Ishikawa (cell line): ENCODE results near the gene MAP2.

Experiments
- CEBPB ChIP-seq: IDR thresholded peaks from 2 replicates; pipeline ENCODE4 v1.6.1; 2012
- CREB1 ChIP-seq: IDR thresholded peaks from 2 replicates; pipeline ENCODE4 v1.6.1; 2012; ENCODE audit warnings: low read depth
- EGR1 ChIP-seq: IDR thresholded peaks from 2 replicates; pipeline ENCODE4 v1.6.1; 2012
- EP300 ChIP-seq: IDR thresholded peaks from 2 replicates; pipeline ENCODE4 v1.6.1; 2012; ENCODE audit warnings: borderline replicate concordance
- FOXM1 ChIP-seq: IDR thresholded peaks from 2 replicates; pipeline ENCODE4 v1.6.1; 2012; ENCODE audit warnings: low read depth, borderline replicate concordance
- NFIC ChIP-seq: IDR thresholded peaks from 2 replicates; pipeline ENCODE4 v1.6.1; 2012
- RAD21 ChIP-seq: IDR thresholded peaks from 2 replicates; pipeline ENCODE4 v1.6.1; 2012; ENCODE audit warnings: low read depth
- TAF1 ChIP-seq: IDR thresholded peaks from 2 replicates; pipeline ENCODE4 v1.6.1; 2012; ENCODE audit warnings: low read depth, mild to moderate bottlenecking
- TCF12 ChIP-seq: IDR thresholded peaks from 2 replicates; pipeline ENCODE4 v1.6.1; 2012; ENCODE audit warnings: low read depth
- TEAD4 ChIP-seq: IDR thresholded peaks from 2 replicates; pipeline ENCODE4 v1.6.1; 2012
- YY1 ChIP-seq: IDR thresholded peaks from 2 replicates; pipeline ENCODE4 v1.6.1; 2012; ENCODE audit warnings: low read depth
- ZBTB7A ChIP-seq: IDR thresholded peaks from 2 replicates; pipeline ENCODE4 v1.6.1; 2012; ENCODE audit warnings: low read depth
- TF ChIP-seq, protein P1 (sequence below): IDR thresholded peaks from 2 replicates; pipeline ENCODE4 v1.6.1; 2012
- TF ChIP-seq, protein P2 (sequence below): IDR thresholded peaks from 2 replicates; pipeline ENCODE4 v1.6.1; 2012; ENCODE audit warnings: low read depth, mild to moderate bottlenecking
- TF ChIP-seq, protein P3 (sequence below): IDR thresholded peaks from 2 replicates; pipeline ENCODE4 v1.6.1; 2012

MAP2 gene

DNA sequence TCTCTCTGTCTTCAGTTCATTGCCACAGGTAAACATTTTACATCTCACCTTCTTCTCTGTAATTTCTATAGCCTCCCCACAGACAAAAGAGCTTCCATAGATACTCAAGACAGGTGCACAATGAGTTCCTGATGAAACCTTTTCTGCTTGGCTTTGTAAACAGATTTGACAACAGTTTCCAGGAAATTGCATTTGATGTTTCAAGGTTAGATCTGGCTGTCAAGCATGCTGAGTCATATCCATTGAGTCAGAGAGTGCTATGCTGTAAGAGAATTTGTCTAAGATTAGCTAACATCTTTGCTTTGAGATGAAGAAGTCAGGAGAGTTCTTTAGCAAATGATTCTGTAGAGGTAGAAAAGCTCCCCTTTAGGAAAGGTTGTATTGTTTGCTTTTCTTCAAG, 40.6 kb upstream of the MAP2 start:
- TF ChIP-seq CREB1, result no peak
- no peak for TF ChIP-seq EP300

DNA sequence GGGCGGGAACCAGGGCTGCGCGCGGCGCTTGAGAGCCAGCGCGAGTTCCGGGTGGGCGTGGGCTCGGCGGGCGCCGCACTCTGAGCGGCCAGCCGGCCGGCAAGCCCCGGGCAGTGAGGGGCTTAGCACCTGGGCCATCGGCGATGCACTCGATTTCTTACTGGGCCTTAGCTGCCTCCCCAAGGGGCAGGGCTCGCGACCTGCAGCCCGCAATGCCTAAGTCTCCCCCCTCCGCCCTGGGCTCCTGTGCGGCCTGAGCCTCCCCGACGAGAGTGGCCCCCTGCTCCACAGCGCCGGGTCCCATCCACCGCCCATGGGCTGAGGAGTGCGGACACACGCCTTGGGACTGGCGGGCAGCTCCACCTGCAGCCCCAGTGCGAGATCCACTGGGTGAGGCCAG, 36.5 kb upstream of the MAP2 start:
- TF ChIP-seq NFIC (no peak), FOXM1 (no peak)

DNA sequence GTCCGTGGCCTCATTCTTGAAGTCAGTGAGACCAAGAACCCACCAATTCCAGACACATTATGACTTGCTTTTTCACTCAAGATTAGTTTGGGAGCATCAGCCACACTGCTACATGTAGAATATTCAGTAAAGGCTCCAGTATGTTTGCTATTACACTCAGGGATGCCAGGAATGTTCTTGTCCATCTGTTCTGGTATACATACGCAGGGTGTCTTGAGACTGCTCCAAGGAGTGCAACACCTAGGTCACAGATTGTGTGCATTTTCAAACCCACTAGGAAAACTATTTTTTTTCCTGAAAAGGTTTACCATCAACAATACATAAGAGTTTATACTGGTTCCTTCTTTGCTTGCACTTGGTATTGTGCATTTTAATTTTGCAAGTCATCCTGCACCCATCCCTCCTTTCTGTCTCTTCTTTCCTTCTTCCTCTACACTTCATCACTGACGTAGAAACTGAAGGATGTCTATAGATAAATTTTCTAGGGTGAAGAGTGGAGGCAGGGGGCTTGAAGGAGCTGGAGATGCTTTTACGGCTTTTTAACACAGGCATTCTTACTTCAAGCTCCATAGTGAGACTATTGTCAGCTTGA, 35.3 kb upstream of the MAP2 start:
- TF ChIP-seq, protein P1, sequence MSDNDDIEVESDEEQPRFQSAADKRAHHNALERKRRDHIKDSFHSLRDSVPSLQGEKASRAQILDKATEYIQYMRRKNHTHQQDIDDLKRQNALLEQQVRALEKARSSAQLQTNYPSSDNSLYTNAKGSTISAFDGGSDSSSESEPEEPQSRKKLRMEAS, result no peak

DNA sequence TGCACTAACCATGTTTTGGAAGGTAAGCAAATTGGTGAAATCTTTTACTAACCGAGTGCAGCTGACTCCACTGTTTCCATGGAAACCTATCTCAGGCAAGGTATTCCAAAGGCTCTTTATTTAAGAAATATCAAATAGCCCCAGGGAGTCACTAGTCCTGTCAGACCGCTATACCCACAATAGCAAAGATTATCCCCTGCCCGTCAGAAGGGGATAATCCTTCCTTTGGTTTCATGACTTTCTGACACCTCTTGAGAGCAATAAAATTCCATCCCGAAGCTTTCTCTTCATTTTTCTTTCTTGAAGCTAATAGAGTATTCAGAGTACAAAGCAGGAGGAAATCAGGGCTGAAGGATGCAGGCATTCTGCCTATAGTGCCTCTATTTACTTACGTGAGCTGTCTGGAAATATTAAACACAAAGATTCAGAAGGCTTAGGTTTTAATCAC, 34.7 kb upstream of the MAP2 start:
- TF ChIP-seq TEAD4, result no peak
- TF ChIP-seq CEBPB, result no peak
- no peak for TF ChIP-seq EGR1
- TF ChIP-seq, protein P2, sequence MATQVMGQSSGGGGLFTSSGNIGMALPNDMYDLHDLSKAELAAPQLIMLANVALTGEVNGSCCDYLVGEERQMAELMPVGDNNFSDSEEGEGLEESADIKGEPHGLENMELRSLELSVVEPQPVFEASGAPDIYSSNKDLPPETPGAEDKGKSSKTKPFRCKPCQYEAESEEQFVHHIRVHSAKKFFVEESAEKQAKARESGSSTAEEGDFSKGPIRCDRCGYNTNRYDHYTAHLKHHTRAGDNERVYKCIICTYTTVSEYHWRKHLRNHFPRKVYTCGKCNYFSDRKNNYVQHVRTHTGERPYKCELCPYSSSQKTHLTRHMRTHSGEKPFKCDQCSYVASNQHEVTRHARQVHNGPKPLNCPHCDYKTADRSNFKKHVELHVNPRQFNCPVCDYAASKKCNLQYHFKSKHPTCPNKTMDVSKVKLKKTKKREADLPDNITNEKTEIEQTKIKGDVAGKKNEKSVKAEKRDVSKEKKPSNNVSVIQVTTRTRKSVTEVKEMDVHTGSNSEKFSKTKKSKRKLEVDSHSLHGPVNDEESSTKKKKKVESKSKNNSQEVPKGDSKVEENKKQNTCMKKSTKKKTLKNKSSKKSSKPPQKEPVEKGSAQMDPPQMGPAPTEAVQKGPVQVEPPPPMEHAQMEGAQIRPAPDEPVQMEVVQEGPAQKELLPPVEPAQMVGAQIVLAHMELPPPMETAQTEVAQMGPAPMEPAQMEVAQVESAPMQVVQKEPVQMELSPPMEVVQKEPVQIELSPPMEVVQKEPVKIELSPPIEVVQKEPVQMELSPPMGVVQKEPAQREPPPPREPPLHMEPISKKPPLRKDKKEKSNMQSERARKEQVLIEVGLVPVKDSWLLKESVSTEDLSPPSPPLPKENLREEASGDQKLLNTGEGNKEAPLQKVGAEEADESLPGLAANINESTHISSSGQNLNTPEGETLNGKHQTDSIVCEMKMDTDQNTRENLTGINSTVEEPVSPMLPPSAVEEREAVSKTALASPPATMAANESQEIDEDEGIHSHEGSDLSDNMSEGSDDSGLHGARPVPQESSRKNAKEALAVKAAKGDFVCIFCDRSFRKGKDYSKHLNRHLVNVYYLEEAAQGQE, result no peak
- no peak for TF ChIP-seq YY1
- no peak for TF ChIP-seq EP300
- no peak for TF ChIP-seq RAD21

DNA sequence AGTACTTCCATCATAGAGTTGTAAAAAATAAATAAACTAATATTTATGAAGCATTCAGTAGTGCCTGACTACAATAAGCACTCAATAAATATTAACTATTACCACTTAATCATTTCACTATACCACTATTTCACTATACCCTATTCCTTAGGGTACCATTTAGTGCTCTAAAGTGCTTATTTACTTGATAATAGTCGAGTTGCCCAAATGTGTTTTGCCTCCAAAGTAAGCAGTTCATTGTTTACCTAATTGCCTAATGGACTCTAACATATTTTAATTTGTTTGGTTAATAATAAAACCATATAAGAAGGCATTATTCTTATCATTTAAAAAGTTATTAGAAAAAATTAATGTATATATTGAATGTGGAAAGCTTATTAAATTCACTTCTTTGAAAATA, 33.0 kb upstream of the MAP2 start:
- TF ChIP-seq TEAD4 (no peak), TCF12 (no peak), ZBTB7A (no peak), EGR1 (no peak), NFIC (no peak), CEBPB (no peak), FOXM1 (no peak), RAD21 (no peak), EP300 (no peak)

DNA sequence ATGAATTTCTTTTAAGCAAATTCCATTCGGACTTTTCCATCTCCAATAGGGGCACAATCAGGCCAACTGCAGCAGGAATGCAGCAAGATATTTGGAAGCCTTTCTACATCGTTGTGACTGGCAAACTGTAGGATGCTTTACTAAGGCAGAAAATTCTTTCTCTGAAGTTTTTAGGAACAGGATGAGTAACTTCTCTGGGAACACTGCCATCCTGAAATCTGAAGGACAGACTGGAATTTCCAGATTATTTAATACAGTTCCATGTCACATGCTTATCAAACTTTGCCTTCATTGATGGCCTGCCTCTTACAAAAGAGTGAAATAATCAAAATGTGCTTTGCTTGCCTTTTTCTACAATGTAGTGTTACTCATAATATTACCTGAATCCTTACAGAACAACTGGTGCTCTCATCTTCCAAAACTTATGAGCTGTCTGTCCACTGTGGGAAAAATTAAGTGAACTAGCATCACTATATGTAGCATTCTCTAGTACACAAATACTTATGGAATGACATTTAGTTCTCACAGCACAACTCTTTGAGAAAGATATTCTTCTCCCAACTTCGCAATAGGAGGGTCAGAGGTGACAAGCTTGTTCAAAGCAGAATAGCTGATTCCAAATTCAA, 32.0 kb upstream of the MAP2 start:
- TF ChIP-seq TCF12, result no peak
- TF ChIP-seq RAD21, result no peak
- no peak for TF ChIP-seq EP300
- TF ChIP-seq TAF1, result no peak
- no peak for TF ChIP-seq ZBTB7A
- no peak for TF ChIP-seq CREB1
- no peak for TF ChIP-seq EGR1
- no peak for TF ChIP-seq YY1
- TF ChIP-seq TEAD4, result no peak
- TF ChIP-seq, protein P3, sequence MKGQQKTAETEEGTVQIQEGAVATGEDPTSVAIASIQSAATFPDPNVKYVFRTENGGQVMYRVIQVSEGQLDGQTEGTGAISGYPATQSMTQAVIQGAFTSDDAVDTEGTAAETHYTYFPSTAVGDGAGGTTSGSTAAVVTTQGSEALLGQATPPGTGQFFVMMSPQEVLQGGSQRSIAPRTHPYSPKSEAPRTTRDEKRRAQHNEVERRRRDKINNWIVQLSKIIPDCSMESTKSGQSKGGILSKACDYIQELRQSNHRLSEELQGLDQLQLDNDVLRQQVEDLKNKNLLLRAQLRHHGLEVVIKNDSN, result no peak
- TF ChIP-seq, protein P2, result no peak
- TF ChIP-seq NFIC, result no peak
- TF ChIP-seq CEBPB, result no peak
- TF ChIP-seq, protein P1, result no peak
- TF ChIP-seq FOXM1, result no peak

DNA sequence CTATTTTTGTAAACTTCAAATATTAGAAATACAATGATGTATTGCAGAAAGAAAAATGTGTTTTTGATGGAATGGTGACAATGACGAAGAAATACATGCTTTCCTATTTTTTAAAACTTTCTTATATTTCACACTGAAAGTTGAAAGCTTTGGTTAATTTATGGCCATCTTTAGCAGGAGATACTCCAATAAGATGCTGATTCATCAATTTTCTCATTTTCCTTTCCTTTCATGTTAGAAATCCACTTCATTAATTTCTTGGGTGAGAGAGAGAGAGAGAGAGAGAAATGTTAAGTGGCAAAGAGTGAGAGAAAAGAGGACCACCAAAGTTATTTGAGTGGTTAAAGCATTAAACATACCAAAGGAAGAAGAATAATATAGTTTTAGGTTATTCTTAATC, 28.6 kb upstream of the MAP2 start:
- TF ChIP-seq, protein P3, result no peak
- TF ChIP-seq YY1 (no peak), TEAD4 (no peak), FOXM1 (no peak), NFIC (no peak), CEBPB (no peak), CREB1 (no peak), ZBTB7A (no peak), TAF1 (no peak), TCF12 (no peak), RAD21 (no peak), EGR1 (no peak), EP300 (no peak)
- TF ChIP-seq, protein P1, result no peak
- TF ChIP-seq, protein P2, result no peak
